Activated CD8-positive, alpha-beta memory T cell treated with anti-CD3 and anti-CD28 coated beads for 36 hours (primary cell): Measurements from ENCODE around the gene IL6R. TPM values are rescaled to one million over a fixed set of nuclear protein-coding genes. Genes with fewer than 3 reads are reported as not detected.
"Not testable (repeated sequence)": the region's sequence is repeated elsewhere in the genome, so short reads cannot be mapped to it uniquely, and the experiment has no call there.

Experiments
- CTCF ChIA-PET: fragments of 350-600 bp; sonication (Branson Sonifier 250); formaldehyde crosslinking; loops from one replicate; lab custom pipeline; 2021; ENCODE audit warnings: antibody characterized with exemption; lab: Charles Lee
- POLR2A ChIA-PET: fragments of 350-600 bp; sonication (Branson Sonifier 250); formaldehyde crosslinking; loops from one replicate; lab custom pipeline; 2021; ENCODE audit warnings: antibody characterized with exemption; lab: Charles Lee
- total RNA-seq, 2 experiments: library from RNA; stranded (reverse); gene quantifications; one replicate each; pipeline ENCODE4 v1.2.3, GENCODE V29; 2021

IL6R gene
- total RNA-seq: 1 to 10 TPM; 1.0 to 1.5 TPM

DNA sequence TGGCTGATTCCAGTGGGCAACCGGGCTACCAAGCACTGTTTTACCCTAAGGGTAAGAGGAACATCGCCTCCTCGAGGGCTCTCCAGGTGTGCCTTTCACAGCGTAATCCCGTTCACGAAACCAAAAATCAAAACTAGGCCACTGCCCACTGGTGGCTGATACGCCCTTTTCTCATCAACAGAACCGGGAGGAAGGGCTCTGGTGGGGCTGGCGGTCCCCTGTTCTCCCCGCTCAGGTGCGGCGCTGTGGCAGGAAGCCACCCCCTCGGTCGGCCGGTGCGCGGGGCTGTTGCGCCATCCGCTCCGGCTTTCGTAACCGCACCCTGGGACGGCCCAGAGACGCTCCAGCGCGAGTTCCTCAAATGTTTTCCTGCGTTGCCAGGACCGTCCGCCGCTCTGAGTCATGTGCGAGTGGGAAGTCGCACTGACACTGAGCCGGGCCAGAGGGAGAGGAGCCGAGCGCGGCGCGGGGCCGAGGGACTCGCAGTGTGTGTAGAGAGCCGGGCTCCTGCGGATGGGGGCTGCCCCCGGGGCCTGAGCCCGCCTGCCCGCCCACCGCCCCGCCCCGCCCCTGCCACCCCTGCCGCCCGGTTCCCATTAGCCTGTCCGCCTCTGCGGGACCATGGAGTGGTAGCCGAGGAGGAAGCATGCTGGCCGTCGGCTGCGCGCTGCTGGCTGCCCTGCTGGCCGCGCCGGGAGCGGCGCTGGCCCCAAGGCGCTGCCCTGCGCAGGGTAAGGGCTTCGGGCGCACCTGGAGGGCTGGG lies at the start of gene IL6R:
TSS of gene IL6R (plus strand) at position 360 of the 763 bp plus-strand sequence. CDS start at position 647, 287 bp downstream.
- ChIA-PET CTCF (interaction anchor here (0.8 to 3.0 kb wide), 5 partner anchors 11 to 74 kb away, joined by 3 to 11 read pairs (median 3); no protein-coding TSS in a partner anchor), POLR2A (interaction anchor here (1.0 kb wide), 1 partner anchor 18 kb away, joined by 5 read pairs; no protein-coding TSS in a partner anchor)

DNA sequence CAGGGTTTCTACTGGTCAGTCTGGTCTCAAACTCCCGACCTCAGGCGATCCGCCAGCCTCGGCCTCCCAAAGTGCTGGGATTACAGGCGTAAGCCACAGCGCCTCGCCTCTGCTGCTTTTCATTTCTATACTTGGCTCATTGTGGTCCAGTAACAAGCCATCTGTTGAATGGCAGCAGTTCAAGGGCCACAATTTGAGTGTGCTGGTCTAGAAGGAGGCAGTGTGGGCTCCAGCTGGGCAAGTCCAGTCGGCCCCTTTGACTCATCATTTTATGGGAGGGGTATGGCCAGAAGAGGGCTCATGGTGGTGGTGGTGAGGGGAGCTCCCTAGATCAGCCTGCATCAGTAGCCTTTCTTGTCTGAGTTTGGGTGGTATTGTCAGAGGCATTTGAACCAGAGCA lies 46.6 kb upstream of the IL6R start:
- CTCF ChIA-PET: no interaction called here
- POLR2A ChIA-PET: no interaction called here

DNA sequence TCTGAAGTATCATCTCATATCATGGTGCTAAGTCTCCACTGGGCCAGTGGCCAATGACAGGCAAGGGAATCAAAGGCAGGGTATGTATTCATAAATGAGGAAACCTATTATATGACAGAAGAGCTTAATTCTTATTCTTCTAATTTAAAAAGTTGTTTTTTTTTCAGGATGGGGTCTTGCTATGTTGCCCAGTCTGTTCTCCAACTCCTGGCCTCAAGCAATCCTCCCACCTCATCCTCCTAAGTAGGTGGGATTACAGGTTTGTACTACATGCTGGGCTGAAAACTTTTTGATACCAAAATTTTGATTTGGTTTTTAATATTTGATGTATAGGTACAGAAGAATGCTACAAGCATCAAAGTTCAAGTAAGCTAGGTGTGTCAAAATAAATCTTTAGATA lies 44.9 kb upstream of the IL6R start:
- ChIA-PET CTCF (interaction anchor here (0.6 kb wide), 1 partner anchor 729 kb away, joined by 4 read pairs; no protein-coding TSS in a partner anchor), POLR2A (interaction anchor here (0.6 kb wide), 1 partner anchor 40 kb away, joined by 3 read pairs; no protein-coding TSS in a partner anchor)

DNA sequence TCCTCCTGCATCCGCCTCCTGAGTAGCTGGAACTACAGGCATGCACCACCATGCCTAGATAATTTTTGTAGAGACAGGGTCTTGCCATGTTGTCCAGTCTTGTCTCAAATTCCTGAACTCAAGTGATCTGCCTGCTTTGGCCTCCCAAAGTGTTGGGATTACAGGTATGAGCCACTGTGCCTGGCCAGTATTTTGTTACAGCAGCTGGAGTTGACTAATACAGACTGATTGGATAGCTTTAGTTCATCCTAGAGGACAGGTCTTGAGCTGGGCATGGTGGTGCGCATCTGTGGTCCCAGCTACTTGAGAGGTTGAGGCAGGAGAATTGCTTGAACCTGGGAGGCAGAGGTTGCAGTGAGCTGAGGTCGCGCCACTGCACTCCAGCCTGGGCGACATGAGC lies 44.3 kb upstream of the IL6R start:
- ChIA-PET CTCF (interaction anchor here (0.6 to 1.2 kb wide), 2 partner anchors 26 to 729 kb away, joined by 4 read pairs; no protein-coding TSS in a partner anchor), POLR2A (interaction anchor here (0.6 kb wide), 2 partner anchors 41 to 79 kb away, joined by 3 read pairs; no protein-coding TSS in a partner anchor)

DNA sequence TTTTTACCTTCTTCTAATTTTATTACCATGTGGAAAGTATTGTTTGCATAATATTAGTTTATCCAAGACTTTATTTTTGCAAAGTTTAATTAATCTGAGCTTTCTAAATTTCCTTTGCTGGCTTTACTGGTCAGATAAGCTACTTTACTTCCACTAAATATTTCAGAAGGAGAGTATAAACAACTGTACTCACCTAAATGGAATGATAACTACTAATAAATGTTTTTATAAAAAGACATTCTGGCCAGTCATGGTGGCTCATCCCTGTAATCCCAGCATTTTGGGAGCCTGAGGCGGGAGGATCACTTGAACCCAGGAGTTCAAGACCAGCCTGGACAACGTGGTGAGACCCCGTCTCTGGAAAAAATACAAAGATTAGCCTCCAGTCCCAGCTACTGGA lies 43.8 kb upstream of the IL6R start:
- POLR2A ChIA-PET: interaction anchor here (0.6 kb wide), 2 partner anchors 78 to 182 kb away, joined by 3 read pairs; no protein-coding TSS in a partner anchor
- CTCF ChIA-PET: interaction anchor here (1.2 kb wide), 1 partner anchor 26 kb away, joined by 4 read pairs; no protein-coding TSS in a partner anchor

DNA sequence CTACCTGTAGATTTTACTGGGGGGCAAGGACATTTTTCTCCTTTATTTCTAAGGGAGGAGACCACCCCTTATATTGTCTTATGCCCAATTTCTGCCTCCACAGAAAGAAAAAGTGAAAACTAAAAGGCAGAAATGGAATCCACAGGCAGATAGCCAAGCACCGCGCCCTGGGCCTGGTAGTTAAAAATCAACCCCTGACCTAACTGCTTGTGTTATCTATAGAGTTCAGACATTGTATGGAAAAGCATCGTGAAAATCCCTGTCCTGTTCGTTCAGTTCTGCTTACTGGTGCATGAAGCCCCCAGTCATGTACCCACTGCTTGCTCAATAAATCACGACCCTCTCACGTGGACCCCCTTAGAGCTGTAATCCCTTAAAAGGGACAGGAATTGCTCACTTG lies 33.7 kb upstream of the IL6R start:
- CTCF ChIA-PET: interaction anchor here (0.7 kb wide), 1 partner anchor 110 kb away, joined by 3 read pairs; no protein-coding TSS in a partner anchor

DNA sequence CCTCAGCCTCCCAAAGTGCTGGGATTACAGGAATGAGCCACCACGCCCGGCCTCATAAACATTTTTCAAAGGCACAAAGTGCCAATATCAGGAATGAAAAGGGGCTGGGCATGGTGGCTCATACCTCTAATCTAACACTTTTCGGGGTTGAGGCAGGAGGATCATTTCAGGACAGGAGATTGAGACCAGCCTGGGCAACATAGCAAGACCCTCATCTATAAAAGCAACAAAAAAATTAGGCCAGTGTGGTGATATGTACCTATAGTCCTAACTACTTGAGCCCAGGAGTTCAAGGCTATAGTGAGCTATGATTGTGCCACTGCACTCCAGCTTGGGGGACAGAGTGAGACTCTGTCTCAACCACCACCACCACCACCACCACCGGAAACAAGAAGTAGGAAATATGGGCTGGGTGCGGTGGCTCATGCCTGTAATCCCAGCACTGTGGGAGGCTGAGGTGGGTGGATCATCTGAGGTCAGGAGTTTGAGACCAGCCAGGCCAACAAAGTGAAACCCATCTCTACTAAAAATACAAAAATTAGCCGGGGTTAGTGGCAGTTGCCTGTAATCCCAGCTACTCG lies 31.3 kb upstream of the IL6R start:
- POLR2A ChIA-PET: not testable (repeated sequence)
- CTCF ChIA-PET: interaction anchor here (1.5 kb wide), 1 partner anchor 39 kb away, joined by 4 read pairs; no protein-coding TSS in a partner anchor

More for the DNA sequence above, 33.7 kb upstream of the IL6R start:
- POLR2A ChIA-PET: interaction anchor here (0.6 kb wide), 1 partner anchor 196 kb away, joined by 4 read pairs; the partner anchor contains the start of gene CHRNB2

DNA sequence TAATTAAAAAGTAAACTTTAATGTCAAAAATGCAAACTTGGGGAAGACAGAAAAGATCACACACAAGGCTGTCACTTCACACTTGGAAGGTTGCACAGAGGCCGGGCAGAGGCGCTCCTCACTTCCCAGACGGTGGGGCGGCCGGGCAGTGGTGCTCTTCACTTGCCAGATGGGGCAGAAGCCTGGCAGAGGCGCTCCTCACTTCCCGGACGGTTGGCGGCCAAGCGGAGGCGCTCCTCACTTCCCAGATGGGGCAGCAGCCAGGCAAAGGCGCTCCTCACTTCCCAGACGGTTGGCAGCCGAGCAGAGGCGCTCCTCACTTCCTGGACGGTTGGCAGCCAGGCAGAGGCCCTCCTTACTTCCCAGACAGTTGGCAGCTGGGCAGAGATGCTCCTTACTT lies 25.8 kb upstream of the IL6R start:
- ChIA-PET CTCF (no interaction called here), POLR2A (no interaction called here)

DNA sequence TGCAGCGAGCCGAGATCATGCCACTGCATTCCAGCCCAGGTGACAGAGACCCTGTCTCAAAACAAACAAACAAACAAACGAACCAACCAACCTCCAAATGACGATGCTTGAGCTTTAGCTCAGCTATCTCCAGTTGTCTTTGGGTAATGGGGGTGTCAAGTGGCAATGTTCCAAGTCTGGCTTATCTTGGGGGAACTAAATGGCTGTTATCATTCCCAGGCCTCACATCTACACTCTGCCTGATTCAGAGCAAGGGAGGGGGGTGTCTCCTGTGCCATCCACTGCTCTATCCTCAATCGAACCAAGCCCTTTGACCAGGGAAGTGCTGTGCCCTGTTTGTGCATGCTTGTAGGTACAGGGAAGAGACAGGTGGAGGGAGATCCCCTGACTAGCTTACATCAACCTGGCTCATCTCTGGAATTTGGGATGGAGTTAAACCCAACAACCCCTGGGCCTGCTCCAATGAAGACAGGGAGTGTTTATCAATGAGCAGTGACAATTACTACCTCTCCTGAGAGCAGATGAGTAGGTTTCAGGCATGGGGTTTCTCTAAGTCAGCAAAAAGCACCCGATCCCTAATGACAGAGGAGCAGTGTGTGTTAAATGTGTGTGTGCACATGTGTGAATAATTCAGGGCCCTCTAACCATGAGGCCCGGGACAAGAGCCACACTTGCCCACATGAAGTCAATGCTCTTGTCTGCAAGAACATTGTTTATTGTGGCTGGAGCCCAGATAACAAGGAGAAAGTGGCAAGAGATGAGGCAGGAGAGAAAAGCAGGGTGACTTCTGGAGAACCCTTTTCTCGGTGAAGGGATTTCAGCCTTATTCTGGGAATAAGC lies 20.3 kb upstream of the IL6R start:
- ChIA-PET POLR2A (interaction anchor here (0.7 to 1.1 kb wide), 3 partner anchors 55 to 596 kb away, joined by 3 read pairs; no protein-coding TSS in a partner anchor), CTCF (interaction anchor here (1.3 kb wide), 1 partner anchor 790 kb away, joined by 3 read pairs; no protein-coding TSS in a partner anchor)

DNA sequence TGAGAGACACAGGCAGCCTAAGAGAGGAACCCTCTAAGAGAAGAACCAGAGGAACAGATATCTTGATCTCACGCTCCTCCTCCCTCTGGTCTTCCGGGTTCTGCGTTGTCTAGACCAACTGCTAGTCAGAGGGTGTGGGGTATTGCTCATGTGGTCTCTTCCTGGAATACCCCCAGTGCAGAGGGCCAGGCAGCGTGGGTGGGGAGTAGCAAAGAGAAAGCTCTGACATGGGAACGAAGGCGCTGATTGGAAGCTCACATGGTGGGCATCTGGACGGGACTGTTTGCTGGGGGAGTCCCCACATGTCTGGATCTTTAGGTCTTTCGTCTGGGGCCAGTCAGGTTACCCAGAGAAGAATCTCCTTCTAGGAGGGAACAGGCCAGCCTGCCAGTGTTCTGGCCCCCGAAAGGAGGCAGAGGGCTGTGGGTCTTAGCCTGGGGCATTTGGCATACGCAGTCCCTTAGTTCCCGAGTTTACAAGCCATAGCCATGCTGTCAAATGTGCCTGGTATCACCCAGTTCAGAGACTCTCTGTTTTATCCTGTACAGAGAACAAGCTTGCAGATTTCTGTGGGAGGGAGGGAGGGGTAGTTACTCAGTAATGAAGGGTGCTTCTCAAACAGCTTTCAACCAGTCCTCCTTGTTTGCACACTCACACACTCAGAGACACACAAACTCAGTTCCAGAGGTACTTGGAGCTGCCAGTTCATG lies 18.3 kb upstream of the IL6R start:
- ChIA-PET CTCF (interaction anchor here (0.9 to 1.5 kb wide), 5 partner anchors 17 to 93 kb away, joined by 3 to 4 read pairs (median 3); partner anchors contain the start of gene IL6R), POLR2A (interaction anchor here (0.7 to 1.8 kb wide), 6 partner anchors 17 to 80 kb away, joined by 3 to 11 read pairs (median 4); no protein-coding TSS in a partner anchor)

DNA sequence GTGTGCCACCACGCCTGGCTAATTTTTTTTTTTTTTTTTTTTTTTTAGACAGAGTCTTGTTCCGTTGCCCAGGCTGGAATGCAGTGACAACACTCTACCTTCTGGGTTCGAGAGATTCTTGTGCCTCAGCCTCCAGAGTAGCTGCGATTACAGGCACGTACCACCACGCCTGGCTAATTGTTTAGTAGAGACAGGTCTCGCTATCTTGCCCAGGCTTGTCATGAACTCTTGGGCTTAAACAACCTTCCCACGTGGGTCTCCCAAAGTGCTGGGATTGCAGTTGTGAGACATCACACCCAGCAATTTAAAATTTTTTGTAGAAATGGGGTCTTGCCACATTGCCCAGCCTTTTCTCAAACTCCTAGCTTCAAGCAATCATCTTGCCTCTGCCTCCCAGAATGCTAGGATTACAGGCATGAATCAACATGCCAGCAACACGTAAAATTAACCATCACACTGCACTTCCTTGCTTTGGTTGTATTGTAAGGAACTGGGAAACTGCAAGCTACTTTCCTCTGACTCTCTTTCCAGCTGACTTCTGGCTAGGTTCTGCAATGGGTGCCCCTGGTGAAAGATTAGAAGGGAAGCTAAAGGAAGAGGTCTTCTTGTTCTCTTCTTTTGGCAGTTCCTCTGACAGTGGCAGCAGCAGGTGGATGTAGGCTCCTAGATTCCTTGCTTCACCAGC lies 13.9 kb upstream of the IL6R start:
- CTCF ChIA-PET: interaction anchor here (0.6 to 1.1 kb wide), 4 partner anchors 37 to 499 kb away, joined by 3 to 4 read pairs (median 4); no protein-coding TSS in a partner anchor
- POLR2A ChIA-PET: interaction anchor here (0.6 kb wide), 1 partner anchor 34 kb away, joined by 3 read pairs; no protein-coding TSS in a partner anchor

DNA sequence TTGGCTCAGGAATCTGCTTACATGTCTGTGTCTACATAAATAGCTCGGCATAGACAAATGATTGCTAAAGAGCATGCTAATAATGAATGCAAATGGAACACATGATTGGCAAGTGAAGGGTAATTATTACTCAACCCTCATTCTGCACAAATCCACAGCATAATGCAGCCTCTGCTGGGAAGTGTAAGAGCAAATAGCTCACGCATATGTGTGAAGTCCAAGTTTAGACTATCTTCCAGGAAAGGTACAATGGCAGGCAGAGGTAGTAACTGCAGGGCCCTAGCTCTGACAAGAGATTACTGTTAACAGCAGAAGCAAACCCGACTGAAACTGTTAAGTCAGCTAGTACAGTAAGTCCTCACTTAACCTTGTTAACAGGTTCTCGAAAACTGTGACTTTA lies 7.0 kb upstream of the IL6R start:
- POLR2A ChIA-PET: interaction anchor here (0.5 kb wide), 1 partner anchor 59 kb away, joined by 7 read pairs; no protein-coding TSS in a partner anchor
- CTCF ChIA-PET: no interaction called here

DNA sequence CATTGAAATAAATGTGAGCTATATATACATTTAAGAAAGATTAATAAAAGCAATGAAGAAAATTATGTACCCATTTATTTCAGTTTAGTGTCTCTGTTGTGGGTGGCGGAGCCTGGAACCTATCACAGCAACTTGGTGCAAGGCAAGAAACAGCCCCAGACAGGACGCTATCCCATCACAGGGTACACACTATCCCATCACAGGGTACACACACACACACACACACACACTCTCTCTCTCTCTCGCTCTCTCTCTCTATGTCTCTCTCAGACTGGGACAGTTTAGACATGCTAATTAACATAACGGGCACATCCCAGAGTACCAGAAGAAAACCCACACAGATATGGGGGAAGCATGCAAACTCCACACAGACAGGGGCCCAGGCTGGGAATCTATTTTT lies 6.5 kb upstream of the IL6R start:
- ChIA-PET POLR2A (no interaction called here), CTCF (interaction anchor here (0.6 kb wide), 1 partner anchor 176 kb away, joined by 4 read pairs; no protein-coding TSS in a partner anchor)

DNA sequence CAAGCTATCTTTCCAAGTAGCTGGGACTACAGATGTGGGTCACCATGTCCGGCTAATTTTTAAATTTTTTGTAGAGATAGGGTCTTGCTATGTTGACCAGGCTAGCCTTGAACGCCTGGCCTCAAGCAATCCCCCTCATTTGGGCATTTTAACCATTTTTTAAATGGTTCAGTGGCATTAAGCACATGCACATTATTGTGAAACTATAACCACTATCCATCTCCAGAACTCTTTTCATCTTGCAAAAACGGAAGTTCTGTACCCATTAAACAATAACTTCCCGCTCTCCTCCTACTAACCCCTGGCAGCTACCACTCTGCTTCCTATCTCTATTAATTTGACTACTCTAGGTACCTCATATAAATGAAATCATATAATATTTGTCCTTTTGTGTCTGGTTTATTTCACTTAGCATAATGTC lies 4.8 kb upstream of the IL6R start:
- POLR2A ChIA-PET: no interaction called here
- CTCF ChIA-PET: interaction anchor here (1.0 kb wide), 1 partner anchor 82 kb away, joined by 4 read pairs; no protein-coding TSS in a partner anchor

DNA sequence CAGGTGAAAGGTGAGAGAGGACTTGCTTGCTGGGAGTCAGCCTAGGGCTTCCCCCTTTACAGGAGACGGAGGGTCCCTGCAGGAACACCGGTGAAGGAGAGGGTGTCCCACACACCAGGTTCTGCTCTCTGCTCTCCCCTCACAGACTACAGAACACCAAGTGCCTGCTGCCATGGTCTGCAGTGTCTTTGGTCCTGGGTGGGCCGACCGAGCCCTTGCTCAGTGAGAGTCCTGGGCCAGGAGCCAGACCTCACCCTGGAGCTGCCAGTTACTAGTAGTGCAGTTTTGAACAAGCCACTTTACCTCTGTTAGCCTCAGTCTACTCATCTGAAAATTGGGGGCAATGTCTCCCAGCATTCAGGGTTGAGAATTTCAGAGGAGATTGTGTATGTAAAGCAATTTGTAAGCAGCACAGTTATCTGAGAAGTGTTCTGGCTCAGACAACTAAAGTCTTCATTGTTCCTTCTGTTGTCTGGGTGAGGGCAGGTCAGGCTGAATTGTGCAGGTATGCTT lies 2.7 kb upstream of the IL6R start:
- ChIA-PET CTCF (no interaction called here), POLR2A (interaction anchor here (1.6 kb wide), 1 partner anchor 16 kb away, joined by 8 read pairs; no protein-coding TSS in a partner anchor)

DNA sequence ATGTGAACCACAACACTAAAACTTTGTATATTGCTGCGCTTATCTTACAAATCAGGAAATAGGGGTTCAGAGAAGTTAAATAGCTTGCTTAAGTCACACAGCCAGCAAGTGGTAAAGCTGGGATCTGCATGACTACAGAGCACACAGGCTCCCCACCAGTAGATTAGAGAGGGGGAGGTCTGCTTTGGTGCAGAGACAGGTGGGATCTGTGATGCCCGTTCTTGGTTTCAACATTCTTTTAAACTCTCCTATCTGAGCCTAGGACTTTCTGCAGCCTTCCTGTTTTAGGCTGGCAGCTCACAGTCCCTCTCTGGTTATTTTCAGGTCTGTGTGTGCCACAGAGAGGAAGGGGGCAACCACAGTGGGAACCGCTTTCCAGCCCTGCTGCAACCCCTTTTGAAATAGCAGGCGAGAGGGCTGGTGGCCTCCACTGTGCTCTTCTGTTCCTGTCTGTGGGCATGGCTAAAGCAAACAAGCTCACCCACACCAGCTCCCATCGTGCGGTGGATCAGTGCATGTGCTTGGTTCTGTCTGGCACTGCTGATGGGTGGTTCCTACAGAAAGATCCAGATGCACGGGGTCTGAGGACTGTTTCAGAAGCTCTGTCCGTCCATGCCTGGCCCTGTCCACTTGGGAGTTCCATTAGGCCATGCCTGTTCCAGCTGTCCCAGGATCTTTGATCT lies 1.7 kb upstream of the IL6R start:
- CTCF ChIA-PET: interaction anchor here (0.7 to 0.9 kb wide), 3 partner anchors 16 to 127 kb away, joined by 3 read pairs; no protein-coding TSS in a partner anchor

More for the DNA sequence above, 1.7 kb upstream of the IL6R start:
- POLR2A ChIA-PET: interaction anchor here (1.6 kb wide), 1 partner anchor 17 kb away, joined by 8 read pairs; no protein-coding TSS in a partner anchor
